Thyroid gland (tissue), 4 donors: ENCODE measurements around the gene PINK1. TPM values are rescaled to one million over a fixed set of nuclear protein-coding genes. Genes with fewer than 3 reads are reported as not detected.

Source experiments
- DNase-seq, 2 donors: peaks; one replicate each; pipeline ENCODE4 v3.0.0-alpha.2; 2019
- H3K27ac ChIP-seq, 3 donors: fragments of 200-600 bp; sonication (generic); 1 replicate in 2 of 3; 2 replicates in 1 of 3; pipeline ENCODE4 v1.5.1; 2016 to 2019; ENCODE audit warnings: mild to moderate bottlenecking in 1 of 3, moderate library complexity in 1 of 3
- H3K27me3 ChIP-seq: fragments of 200-600 bp; sonication (generic); one replicate; pipeline ENCODE4 v1.5.1; 2019
- H3K36me3 ChIP-seq, 2 donors: fragments of 200-600 bp; sonication (generic); one replicate each; pipeline ENCODE4 v1.5.1; 2016 to 2019
- H3K4me1 ChIP-seq, 2 donors: fragments of 200-600 bp; sonication (generic); one replicate each; pipeline ENCODE4 v1.5.1; 2017 to 2019
- H3K4me3 ChIP-seq, 3 donors: fragments of 200-600 bp; sonication (generic); replicated peaks in 1 of 3; 1 replicate in 2 of 3; 2 replicates in 1 of 3; pipeline ENCODE4 v1.5.1; 2016; ENCODE audit warnings: mild to moderate bottlenecking in 1 of 3
- H3K9me3 ChIP-seq: fragments of 200-600 bp; sonication (generic); one replicate; pipeline ENCODE4 v1.5.1; 2017
- POLR2A ChIP-seq, 2 donors: fragments of 450-650 bp; IDR thresholded peaks; one replicate each; pipeline ENCODE4 v1.6.1; 2017; ENCODE audit warnings: antibody characterized with exemption in 2 of 2, mild to moderate bottlenecking in 2 of 2, moderate library complexity in 1 of 2
- WGBS, 2 donors: methylation state at CpG; one replicate each; pipeline ENCODE4 v1.1.5; 2017; 5-methylcytosine and 5-hydroxymethylcytosine counted together
- intact Hi-C: fragments of 100-400 bp; cut with DNase I; formaldehyde crosslinking; loops from one replicate; pipeline ENCODE4 v1.15.1; 2023
- total RNA-seq, 4 donors: library from RNA; depleted of rRNA; stranded (reverse); fragments of >200 nt; gene quantifications; one replicate each; pipeline ENCODE4 v1.2.3, GENCODE V29; 2016
- TF ChIP-seq, protein P1 (sequence below), 6 experiments: fragments of 200-600 bp in 3 of 6; fragments of 450-650 bp in 3 of 6; sonication (generic) in 3 of 6; IDR thresholded peaks; one replicate each; pipeline ENCODE4 v1.5.1; 2016 to 2019; ENCODE audit warnings: antibody characterized with exemption in 6 of 6, mild to moderate bottlenecking in 2 of 6, inconsistent platforms in 1 of 6, moderate library complexity in 1 of 6

Gene PINK1
- total RNA-seq, 4 donors from 2014 or later, result 144 to 171 (median 151) TPM

DNA sequence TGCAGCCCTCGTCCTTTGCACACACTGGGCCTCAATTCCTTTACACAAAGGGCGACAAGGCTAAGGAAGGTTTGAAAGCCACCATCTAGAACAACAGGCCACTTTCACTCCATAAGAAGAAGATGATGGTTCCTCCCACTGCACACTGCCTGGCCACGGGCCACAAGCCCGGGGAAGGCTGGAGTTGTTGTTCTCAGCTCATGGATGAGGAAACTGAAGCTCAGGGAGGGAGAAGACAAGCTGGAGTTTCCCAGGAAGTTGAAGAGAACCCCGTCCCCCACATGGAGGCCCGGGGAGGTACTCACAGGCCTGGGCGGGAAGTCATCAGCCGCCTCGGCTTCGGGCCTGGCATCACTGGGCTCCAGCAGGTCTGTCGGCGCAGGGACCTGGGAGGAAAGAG lies 52.5 kb downstream of the PINK1 start:
- intact Hi-C loops, result no loop called here
- 82 to 97% methylated on average over 10 to 11 of the region's 12 CpGs for WGBS, 2 donors
- Histone ChIP-seq H3K4me1 (peaks cover 0 to 24% of the 10 kb centered on the region in 2 donors), H3K36me3 (no peaks in the 10 kb centered on the region), H3K27me3 (no peaks in the 10 kb centered on the region), H3K4me3 (no peak overlapping the region), H3K27ac (peak overlapping the region; percentile 41 to 74 (median 72)), H3K9me3 (no peaks in the 10 kb centered on the region)
- no peak for DNase-seq
- TF ChIP-seq, protein P1, sequence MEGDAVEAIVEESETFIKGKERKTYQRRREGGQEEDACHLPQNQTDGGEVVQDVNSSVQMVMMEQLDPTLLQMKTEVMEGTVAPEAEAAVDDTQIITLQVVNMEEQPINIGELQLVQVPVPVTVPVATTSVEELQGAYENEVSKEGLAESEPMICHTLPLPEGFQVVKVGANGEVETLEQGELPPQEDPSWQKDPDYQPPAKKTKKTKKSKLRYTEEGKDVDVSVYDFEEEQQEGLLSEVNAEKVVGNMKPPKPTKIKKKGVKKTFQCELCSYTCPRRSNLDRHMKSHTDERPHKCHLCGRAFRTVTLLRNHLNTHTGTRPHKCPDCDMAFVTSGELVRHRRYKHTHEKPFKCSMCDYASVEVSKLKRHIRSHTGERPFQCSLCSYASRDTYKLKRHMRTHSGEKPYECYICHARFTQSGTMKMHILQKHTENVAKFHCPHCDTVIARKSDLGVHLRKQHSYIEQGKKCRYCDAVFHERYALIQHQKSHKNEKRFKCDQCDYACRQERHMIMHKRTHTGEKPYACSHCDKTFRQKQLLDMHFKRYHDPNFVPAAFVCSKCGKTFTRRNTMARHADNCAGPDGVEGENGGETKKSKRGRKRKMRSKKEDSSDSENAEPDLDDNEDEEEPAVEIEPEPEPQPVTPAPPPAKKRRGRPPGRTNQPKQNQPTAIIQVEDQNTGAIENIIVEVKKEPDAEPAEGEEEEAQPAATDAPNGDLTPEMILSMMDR (IDR thresholded peaks at IDR 0.05), result no peak
- TF ChIP-seq POLR2A (IDR thresholded peaks at IDR 0.05), result no peak

DNA sequence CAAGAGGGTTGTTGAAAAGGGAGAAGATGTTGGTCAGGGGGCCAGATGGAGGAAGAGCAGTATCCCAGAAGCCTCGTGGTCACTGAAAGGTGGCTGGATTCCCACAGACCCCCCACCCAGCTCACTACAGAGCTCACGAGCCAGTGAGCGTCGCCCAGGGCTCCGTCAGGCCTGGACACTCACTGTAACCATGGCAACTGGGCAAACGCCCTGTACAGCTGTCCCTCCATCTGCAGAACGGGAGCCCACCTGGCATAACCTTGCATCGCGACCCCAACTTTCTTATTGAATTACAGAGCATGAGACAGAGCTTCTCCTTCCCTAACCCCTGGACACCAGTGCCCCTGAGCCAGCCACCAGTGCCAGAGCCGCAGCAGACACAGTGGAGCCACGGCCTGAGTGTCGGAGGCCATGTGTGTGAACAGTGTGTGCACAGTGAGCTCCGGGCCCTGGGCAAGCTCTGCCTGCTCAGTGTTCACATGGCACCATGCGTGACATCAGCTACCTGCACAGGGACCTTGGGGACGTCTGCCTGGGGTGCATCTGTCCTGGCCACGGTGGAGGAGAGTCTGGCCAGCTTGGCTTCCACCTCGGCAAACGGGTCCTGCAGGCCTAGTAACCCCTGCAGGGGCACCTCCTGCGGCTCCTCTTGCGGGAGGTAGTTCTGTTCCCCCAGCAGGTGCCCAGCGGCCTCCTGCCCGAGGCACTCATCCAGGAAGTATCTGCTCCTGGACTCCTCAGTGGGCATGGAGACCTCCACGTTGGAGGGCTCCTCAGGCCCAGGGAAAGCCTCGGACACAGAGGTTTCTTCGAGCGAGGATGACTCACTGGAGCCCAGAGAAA lies 53.8 kb downstream of the PINK1 start:
- TF ChIP-seq, protein P1 (IDR thresholded peaks at IDR 0.05), result no peak
- no peak for TF ChIP-seq POLR2A (IDR thresholded peaks at IDR 0.05)
- 69 to 89% methylated on average over 17 to 18 of the region's 26 CpGs for WGBS, 2 donors
- intact Hi-C loops, result no loop called here
- Histone ChIP-seq H3K27ac (peak overlapping the region in 1 of 3 donors; percentile 72), H3K4me3 (no peak overlapping the region), H3K27me3 (no peaks in the 10 kb centered on the region), H3K36me3 (no peaks in the 10 kb centered on the region), H3K4me1 (peaks cover 0 to 24% of the 10 kb centered on the region in 2 donors), H3K9me3 (no peaks in the 10 kb centered on the region)
- peak in 1 of 2 donors; percentile 26 for DNase-seq

DNA sequence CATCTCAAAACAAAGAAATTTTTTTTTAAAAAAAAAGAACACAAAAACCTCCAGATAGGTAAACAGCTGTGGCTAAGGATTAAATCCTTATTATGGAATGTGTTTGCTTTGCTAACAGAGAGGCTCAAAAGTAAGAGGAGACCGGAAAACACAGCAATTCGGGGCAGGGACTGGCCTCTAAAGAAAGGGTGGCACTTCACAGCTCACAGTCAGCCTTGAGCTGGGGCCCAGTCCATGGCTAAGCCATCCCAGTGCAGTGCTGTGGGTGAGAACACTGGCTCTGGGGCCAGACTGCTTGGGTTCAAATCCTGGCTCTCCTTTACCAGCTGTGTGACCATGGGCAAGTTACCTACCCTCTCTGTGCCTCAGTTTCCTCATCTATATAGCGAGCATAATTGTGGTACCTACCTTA lies 56.4 kb downstream of the PINK1 start:
- no peak overlapping the region for H3K4me3 ChIP-seq
- 58 to 68% methylated on average over 3 of the region's 3 CpGs for WGBS, 2 donors
- no peak for DNase-seq

DNA sequence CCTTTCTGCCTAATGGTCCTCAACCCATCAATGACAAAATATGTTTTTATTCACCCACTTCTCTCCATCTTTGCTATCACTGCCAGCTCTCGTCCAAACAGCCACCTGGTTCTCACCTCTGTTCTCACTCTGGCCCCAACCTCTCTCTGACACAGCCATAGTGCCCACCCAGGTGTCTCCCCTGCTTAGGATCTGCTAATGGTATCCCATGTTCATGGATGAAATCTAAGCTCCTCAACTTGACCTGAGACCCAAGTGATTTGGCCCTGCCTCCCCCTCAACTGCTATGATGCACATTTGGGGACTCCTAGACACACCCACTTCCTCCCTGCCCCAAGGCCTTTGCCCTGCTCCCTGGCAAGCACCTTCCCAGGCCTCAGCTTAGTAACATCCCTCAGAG lies 58.6 kb downstream of the PINK1 start:
- DNase-seq, result no peak
- Histone ChIP-seq H3K9me3 (no peaks in the 10 kb centered on the region), H3K4me1 (peaks cover 0 to 15% of the 10 kb centered on the region in 2 donors), H3K4me3 (no peak overlapping the region), H3K27ac (no peak overlapping the region), H3K27me3 (no peaks in the 10 kb centered on the region), H3K36me3 (no peaks in the 10 kb centered on the region)
- WGBS, 2 donors, result 87 to 97% methylated on average over 1 of the region's 1 CpG
- TF ChIP-seq, protein P1 (IDR thresholded peaks at IDR 0.05), result no peak
- TF ChIP-seq POLR2A (IDR thresholded peaks at IDR 0.05), result no peak
- intact Hi-C loops, result no loop called here

More for the DNA sequence above, 56.4 kb downstream of the PINK1 start:
- no peaks in the 10 kb centered on the region for H3K36me3 ChIP-seq
- no peaks in the 10 kb centered on the region for H3K9me3 ChIP-seq
- no peaks in the 10 kb centered on the region for H3K27me3 ChIP-seq
- intact Hi-C loops, result no loop called here
- peak overlapping the region in 1 of 3 donors; percentile 16 for H3K27ac ChIP-seq
- H3K4me1 ChIP-seq, result peaks cover 0 to 24% of the 10 kb centered on the region in 2 donors
- no peak for TF ChIP-seq POLR2A (IDR thresholded peaks at IDR 0.05)
- TF ChIP-seq, protein P1 (IDR thresholded peaks at IDR 0.05), result no peak

DNA sequence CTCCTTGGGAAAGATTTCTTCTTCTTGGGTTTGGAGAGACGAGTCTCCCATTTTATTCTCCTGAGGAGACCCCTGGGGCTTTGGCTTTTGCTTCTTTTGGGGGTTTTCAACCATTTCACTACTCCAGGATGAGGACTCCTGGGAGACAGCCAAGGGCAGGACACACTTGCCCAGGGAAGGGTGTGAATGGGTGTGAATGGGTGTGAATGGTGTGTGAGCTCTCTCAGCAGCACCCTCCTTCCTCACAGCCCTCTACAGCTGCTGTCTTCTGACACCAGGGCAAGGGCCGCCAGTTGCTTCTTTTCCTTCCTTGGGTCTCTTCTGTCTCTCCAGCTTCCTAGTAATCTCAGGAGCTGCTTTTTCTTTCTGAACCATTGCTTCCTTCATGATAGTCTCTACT lies 60.4 kb downstream of the PINK1 start:
- Histone ChIP-seq H3K27me3 (no peaks in the 10 kb centered on the region), H3K36me3 (no peaks in the 10 kb centered on the region)

More for the DNA sequence above, 60.4 kb downstream of the PINK1 start:
- H3K9me3 ChIP-seq, result no peaks in the 10 kb centered on the region
- WGBS, 2 donors, result 82 to 88% methylated on average over 2 of the region's 2 CpGs
- intact Hi-C loops, result no loop called here
- no peak overlapping the region for H3K27ac ChIP-seq
- no peak overlapping the region for H3K4me3 ChIP-seq
- DNase-seq, result no peak
- TF ChIP-seq, protein P1 (IDR thresholded peaks at IDR 0.05), result no peak
- no peak for TF ChIP-seq POLR2A (IDR thresholded peaks at IDR 0.05)
- peaks cover 0 to 18% of the 10 kb centered on the region in 2 donors for H3K4me1 ChIP-seq
